K562 (cell line): ENCODE measurements around the gene TGM1. TPM values are rescaled to one million over a fixed set of nuclear protein-coding genes. Genes with fewer than 3 reads are reported as not detected.

Experiments
- CREBBP ChIP-seq: IDR thresholded peaks from one replicate; pipeline ENCODE4 v1.6.1; 2012; ENCODE audit warnings: low read depth, mild to moderate bottlenecking, control low read depth, inconsistent platforms, low read length
- KAT8 ChIP-seq: fragments of 450-650 bp; IDR thresholded peaks from 2 replicates; pipeline ENCODE4 v1.6.1; 2016; ENCODE audit warnings: low read depth, mild to moderate bottlenecking
- MAZ ChIP-seq, 2 experiments: fragments of 450-650 bp in 1 of 2; sonication (generic) in 1 of 2; formaldehyde crosslinking; IDR thresholded peaks in 1 of 2; conservative IDR thresholded peaks in 1 of 2; 2 replicates each; pipeline versions ENCODE4 v1.4.0 to v1.5.0; 2020; ENCODE audit warnings: mild to moderate bottlenecking in 1 of 2, missing genetic modification reagents in 1 of 2
- MBD2 ChIP-seq: sonication (generic); IDR thresholded peaks from 2 replicates; pipeline ENCODE4 v1.6.1; 2016; ENCODE audit warnings: low read depth, borderline replicate concordance
- MEIS2 ChIP-seq: fragments of 450-650 bp; IDR thresholded peaks from 2 replicates; pipeline ENCODE4 v1.6.1; 2014; ENCODE audit warnings: mild to moderate bottlenecking; ENCODE audit not compliant: partially characterized antibody
- MTA3 ChIP-seq: fragments of 450-650 bp; formaldehyde crosslinking; IDR thresholded peaks from 2 replicates; pipeline ENCODE4 v1.6.1; 2017; ENCODE audit warnings: mild to moderate bottlenecking, borderline replicate concordance
- PHF20 ChIP-seq: fragments of 450-650 bp; IDR thresholded peaks from 2 replicates; pipeline ENCODE4 v1.6.1; 2018; ENCODE audit not compliant: partially characterized antibody
- RB1 ChIP-seq: fragments of 450-650 bp; IDR thresholded peaks from 2 replicates; pipeline ENCODE4 v1.6.1; 2017; ENCODE audit warnings: low read depth, mild to moderate bottlenecking
- SIN3A ChIP-seq, 2 experiments: fragments of 150-350 bp in 1 of 2; IDR thresholded peaks; 2 replicates each; pipeline ENCODE4 v1.6.1; 2011 to 2016; ENCODE audit warnings: borderline replicate concordance in 2 of 2, low read depth in 2 of 2, low read length in 2 of 2, mild to moderate bottlenecking in 2 of 2, moderate library complexity in 2 of 2; ENCODE audit not compliant: control insufficient read depth in 1 of 2
- SMARCE1 ChIP-seq: fragments of 450-650 bp; IDR thresholded peaks from 2 replicates; pipeline ENCODE4 v1.7.1; 2016; ENCODE audit warnings: mild to moderate bottlenecking
- TCF3 ChIP-seq: sonication (generic); formaldehyde crosslinking; IDR thresholded peaks from 2 replicates; pipeline ENCODE4 v1.4.0; 2020; ENCODE audit warnings: mild to moderate bottlenecking, missing genetic modification reagents
- TOE1 ChIP-seq, 2 experiments: fragments of 450-650 bp in 1 of 2; sonication (generic) in 1 of 2; formaldehyde crosslinking in 1 of 2; IDR thresholded peaks; 2 replicates each; pipeline versions ENCODE4 v1.7.1 to v1.8.0; 2016 to 2022; ENCODE audit warnings: borderline replicate concordance in 2 of 2, mild to moderate bottlenecking in 2 of 2, antibody characterized with exemption in 1 of 2, inconsistent platforms in 1 of 2, low read depth in 1 of 2, missing genetic modification reagents in 1 of 2, moderate library complexity in 1 of 2
- ZKSCAN1 ChIP-seq: fragments of 150-350 bp; IDR thresholded peaks from 2 replicates; pipeline ENCODE4 v1.6.1; 2016; ENCODE audit warnings: low read depth, low read length
- ZNF232 ChIP-seq: sonication (generic); formaldehyde crosslinking; IDR thresholded peaks from 2 replicates; pipeline ENCODE4 v1.8.0; 2022; ENCODE audit warnings: mild to moderate bottlenecking, missing genetic modification reagents
- ZNF583 ChIP-seq: fragments of 250-450 bp; sonication (Bioruptor Pico); IDR thresholded peaks from 2 replicates; pipeline ENCODE4 v1.4.0; 2020
- ZNF778 ChIP-seq: fragments of 450-650 bp; formaldehyde crosslinking; IDR thresholded peaks from 2 replicates; pipeline ENCODE4 v1.4.0; 2020; ENCODE audit warnings: mild to moderate bottlenecking, moderate library complexity
- polyA plus RNA-seq, 8 experiments: library from polyadenylated mRNA; depleted of rRNA in 4 of 8; stranded (reverse) in 5 of 8; unstranded in 3 of 8; fragments of >200 nt; fragmentation: Nextera tagmentation in 2 of 8; fragmentation: Illumina TruSeq in 1 of 8; extraction: Ambion mirVana in 2 of 8; extraction: Trizol in 1 of 8; gene quantifications; 2 replicates each; pipeline versions ENCODE4 v1.2.1 to v1.2.3, GENCODE V29; 2011 to 2014; ENCODE audit warnings: inconsistent platforms in 1 of 8, missing spikeins in 1 of 8
- total RNA-seq, 7 experiments: library from RNA; depleted of rRNA in 6 of 7; stranded (reverse); fragments of >200 nt in 6 of 7; fragmentation: Illumina TruSeq in 2 of 7; extraction: Trizol in 2 of 7; gene quantifications; 2 replicates each; pipeline versions ENCODE4 v1.2.1 to v1.2.3, GENCODE V29; 2011 to 2021; ENCODE audit warnings: low replicate concordance in 1 of 7
- TF ChIP-seq, protein P1 (sequence below), 3 experiments: fragments of 200-800 bp in 1 of 3; sonication (Bioruptor generic) in 1 of 3; sonication (generic) in 1 of 3; formaldehyde crosslinking in 1 of 3; IDR thresholded peaks; 2 replicates each; pipeline versions ENCODE4 v1.6.1 to v1.8.0; 2016 to 2022; ENCODE audit warnings: mild to moderate bottlenecking in 2 of 3, missing compliant biosample characterization in 2 of 3, missing genetic modification characterization in 2 of 3, missing genetic modification reagents in 1 of 3
- TF ChIP-seq, protein P2 (sequence below): fragments of 200-800 bp; sonication (Bioruptor generic); IDR thresholded peaks from 2 replicates; pipeline ENCODE4 v1.6.1; 2017; ENCODE audit warnings: missing genetic modification characterization, missing compliant biosample characterization
- TF ChIP-seq, protein P3 (sequence below), 2 experiments: fragments of 450-650 bp; conservative IDR thresholded peaks; 2 replicates each; pipeline ENCODE4 v1.6.1; 2017; ENCODE audit warnings: mild to moderate bottlenecking in 2 of 2, moderate library complexity in 2 of 2
- TF ChIP-seq, protein P4 (sequence below): fragments of 250-450 bp; sonication (Bioruptor Pico); IDR thresholded peaks from 2 replicates; pipeline ENCODE4 v1.6.1; 2021; ENCODE audit warnings: mild to moderate bottlenecking
- TF ChIP-seq, protein P5 (sequence below): sonication (generic); formaldehyde crosslinking; IDR thresholded peaks from 2 replicates; pipeline ENCODE4 v1.8.0; 2022; ENCODE audit warnings: missing genetic modification reagents, mild to moderate bottlenecking, moderate library complexity, borderline replicate concordance

The TGM1 gene
- total and polyA plus RNA-seq, 9 of the 15 experiments (the other 6 are each of a cell fraction or from before 2014, with no cell fraction given) = 0.13 to 4.4 (median 0.88) TPM

DNA sequence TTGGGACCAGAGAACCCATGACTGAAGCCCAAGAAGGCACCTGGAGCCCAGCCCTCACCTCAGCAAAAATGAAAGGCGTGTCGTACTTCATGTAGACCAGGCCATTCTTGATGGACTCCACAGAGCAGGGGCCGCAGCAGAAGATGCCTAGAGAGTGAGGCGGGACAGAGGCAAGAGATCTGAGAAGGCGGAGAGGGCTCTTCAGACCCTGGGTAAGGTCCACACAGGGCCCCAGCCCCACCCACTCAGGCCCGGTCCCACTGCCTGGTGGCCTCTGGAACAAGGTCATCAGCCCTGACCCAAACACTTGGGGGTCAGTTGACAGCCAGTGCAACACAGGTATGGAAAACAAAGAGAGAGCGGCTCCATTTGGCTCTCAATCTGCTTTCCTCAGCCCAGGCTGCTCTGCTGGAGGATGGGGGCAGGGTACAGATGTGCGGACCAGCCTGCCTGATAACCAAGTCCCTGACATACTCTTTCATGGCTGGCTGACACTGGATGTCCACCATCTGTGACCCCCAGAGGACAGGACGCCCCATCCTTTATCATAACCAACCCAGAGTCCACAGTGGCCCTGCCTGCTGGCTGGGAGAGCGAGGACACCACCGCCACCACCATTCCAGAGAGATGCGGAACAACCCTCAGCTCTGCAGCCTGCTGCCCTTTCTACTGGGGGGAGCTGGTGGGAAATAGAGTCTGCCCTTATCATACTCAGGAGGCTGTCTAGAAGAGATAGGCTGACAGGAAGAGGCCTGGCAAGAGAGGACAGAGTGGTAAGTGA, 6.9 kb downstream of the TGM1 start (continued):
- TF ChIP-seq, protein P1, sequence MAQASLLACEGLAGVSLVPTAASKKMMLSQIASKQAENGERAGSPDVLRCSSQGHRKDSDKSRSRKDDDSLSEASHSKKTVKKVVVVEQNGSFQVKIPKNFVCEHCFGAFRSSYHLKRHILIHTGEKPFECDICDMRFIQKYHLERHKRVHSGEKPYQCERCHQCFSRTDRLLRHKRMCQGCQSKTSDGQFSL (CRISPR knock-in tag; IDR thresholded peaks at IDR 0.05) = 0 out of 2 replicates have a peak, but pooled peaks have one; percentile 14
- TF ChIP-seq, protein P1 (tag; IDR thresholded peaks at IDR 0.05) = no peak
- TF ChIP-seq, protein P2, sequence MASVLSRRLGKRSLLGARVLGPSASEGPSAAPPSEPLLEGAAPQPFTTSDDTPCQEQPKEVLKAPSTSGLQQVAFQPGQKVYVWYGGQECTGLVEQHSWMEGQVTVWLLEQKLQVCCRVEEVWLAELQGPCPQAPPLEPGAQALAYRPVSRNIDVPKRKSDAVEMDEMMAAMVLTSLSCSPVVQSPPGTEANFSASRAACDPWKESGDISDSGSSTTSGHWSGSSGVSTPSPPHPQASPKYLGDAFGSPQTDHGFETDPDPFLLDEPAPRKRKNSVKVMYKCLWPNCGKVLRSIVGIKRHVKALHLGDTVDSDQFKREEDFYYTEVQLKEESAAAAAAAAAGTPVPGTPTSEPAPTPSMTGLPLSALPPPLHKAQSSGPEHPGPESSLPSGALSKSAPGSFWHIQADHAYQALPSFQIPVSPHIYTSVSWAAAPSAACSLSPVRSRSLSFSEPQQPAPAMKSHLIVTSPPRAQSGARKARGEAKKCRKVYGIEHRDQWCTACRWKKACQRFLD = peak; percentile 26; the same call in 1 of the 2 replicates
- TF ChIP-seq, protein P3, sequence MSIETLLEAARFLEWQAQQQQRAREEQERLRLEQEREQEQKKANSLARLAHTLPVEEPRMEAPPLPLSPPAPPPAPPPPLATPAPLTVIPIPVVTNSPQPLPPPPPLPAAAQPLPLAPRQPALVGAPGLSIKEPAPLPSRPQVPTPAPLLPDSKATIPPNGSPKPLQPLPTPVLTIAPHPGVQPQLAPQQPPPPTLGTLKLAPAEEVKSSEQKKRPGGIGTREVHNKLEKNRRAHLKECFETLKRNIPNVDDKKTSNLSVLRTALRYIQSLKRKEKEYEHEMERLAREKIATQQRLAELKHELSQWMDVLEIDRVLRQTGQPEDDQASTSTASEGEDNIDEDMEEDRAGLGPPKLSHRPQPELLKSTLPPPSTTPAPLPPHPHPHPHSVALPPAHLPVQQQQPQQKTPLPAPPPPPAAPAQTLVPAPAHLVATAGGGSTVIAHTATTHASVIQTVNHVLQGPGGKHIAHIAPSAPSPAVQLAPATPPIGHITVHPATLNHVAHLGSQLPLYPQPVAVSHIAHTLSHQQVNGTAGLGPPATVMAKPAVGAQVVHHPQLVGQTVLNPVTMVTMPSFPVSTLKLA (conservative IDR thresholded peaks at IDR 0.05) = peak in 1 of 2 experiments; percentile 40; a peak in 1 of 4 replicates
- TF ChIP-seq MTA3 (0 out of 2 replicates have a peak, but pooled peaks have one; percentile 43), MEIS2 (peak; percentile 39), MAZ (CRISPR knock-in tag; conservative IDR thresholded peaks at IDR 0.05 in 1 of 2, IDR thresholded peaks at IDR 0.05 in 1 of 2) (0 out of 4 replicates have a peak, but pooled peaks of 1 of the 2 experiments have one; percentile 46), TCF3 (CRISPR knock-in tag) (peak; percentile 93), MBD2 (peak; percentile 45), ZNF583 (no peak), ZNF778 (CRISPR knock-in tag) (no peak), PHF20 (no peak), ZNF232 (no peak), CREBBP (no peak), KAT8 (no peak), SMARCE1 (peak; percentile 53; the same call in 1 of the 2 replicates), TOE1 (IDR thresholded peaks at IDR 0.05; ENCODE audit: borderline replicate concordance) (no peak), TOE1 (CRISPR knock-in tag; IDR thresholded peaks at IDR 0.05; ENCODE audit: borderline replicate concordance, low read depth) (no peak), SIN3A (IDR thresholded peaks at IDR 0.05; ENCODE audit: borderline replicate concordance in 2 of 2, control insufficient read depth in 1 of 2, low read depth in 2 of 2, low read length in 2 of 2) (no peak), RB1 (no peak), ZKSCAN1 (0 out of 2 replicates have a peak, but pooled peaks have one; percentile 13)
- TF ChIP-seq, protein P4, sequence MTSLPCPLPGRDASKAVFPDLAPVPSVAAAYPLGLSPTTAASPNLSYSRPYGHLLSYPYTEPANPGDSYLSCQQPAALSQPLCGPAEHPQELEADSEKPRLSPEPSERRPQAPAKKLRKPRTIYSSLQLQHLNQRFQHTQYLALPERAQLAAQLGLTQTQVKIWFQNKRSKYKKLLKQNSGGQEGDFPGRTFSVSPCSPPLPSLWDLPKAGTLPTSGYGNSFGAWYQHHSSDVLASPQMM (CRISPR knock-in tag) = no peak
- TF ChIP-seq, protein P5, sequence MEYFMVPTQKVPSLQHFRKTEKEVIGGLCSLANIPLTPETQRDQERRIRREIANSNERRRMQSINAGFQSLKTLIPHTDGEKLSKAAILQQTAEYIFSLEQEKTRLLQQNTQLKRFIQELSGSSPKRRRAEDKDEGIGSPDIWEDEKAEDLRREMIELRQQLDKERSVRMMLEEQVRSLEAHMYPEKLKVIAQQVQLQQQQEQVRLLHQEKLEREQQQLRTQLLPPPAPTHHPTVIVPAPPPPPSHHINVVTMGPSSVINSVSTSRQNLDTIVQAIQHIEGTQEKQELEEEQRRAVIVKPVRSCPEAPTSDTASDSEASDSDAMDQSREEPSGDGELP = peak; percentile 79
